ENCODE measurements around the gene MLEC.

Gene MLEC

GRCh38 chr12:120750806-120751205, 63.9 kb downstream of the MLEC start:
- no peak overlapping the region for H3K27ac ChIP-seq (ENCODE audit: low read depth, low read length)
- H3K27me3 ChIP-seq (ENCODE audit: control insufficient read depth, insufficient read depth, low read length): no peaks in the 10 kb centered on the region
- no peaks in the 10 kb centered on the region for H3K9me3 ChIP-seq (ENCODE audit: control insufficient read depth, insufficient read depth, low read depth, low read length)
- H3K36me3 ChIP-seq (ENCODE audit: control insufficient read depth, insufficient read depth, low read length): no peaks in the 10 kb centered on the region
- H3K4me3 ChIP-seq (ENCODE audit: low read depth, low read length): no peak overlapping the region
- H3K4me1 ChIP-seq (ENCODE audit: control insufficient read depth, insufficient read depth, low read length): no peaks in the 10 kb centered on the region
- H3K9ac ChIP-seq (ENCODE audit: low read length): no peak overlapping the region

DNA sequence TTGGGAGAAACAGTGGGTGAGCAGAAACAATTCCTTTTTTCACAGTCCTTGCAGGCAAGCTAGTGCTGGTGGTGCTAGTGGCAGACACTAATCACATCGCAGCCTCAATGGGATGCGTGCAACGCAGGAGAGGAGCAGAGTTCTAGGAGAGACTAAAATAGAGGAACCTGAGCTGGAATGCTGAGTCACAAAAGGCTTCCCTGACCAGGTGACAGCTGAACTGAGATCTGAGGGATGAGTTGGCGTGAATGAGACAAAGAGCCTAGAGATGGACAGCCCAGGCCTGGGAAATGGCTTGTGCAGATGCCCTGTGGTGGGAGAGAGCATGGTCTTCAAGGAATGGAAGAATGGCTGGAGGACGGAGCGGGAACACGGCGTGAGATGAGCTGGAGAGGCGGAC, 64.4 kb downstream of the MLEC start:
- Histone ChIP-seq H3K9ac (ENCODE audit: low read length) (no peak overlapping the region), H3K36me3 (ENCODE audit: control insufficient read depth, insufficient read depth, low read length) (no peaks in the 10 kb centered on the region), H3K9me3 (ENCODE audit: control insufficient read depth, insufficient read depth, low read depth, low read length) (no peaks in the 10 kb centered on the region)

More for the DNA sequence above, 64.4 kb downstream of the MLEC start:
- no peak overlapping the region for H3K4me3 ChIP-seq (ENCODE audit: low read depth, low read length)
- no peaks in the 10 kb centered on the region for H3K27me3 ChIP-seq (ENCODE audit: control insufficient read depth, insufficient read depth, low read length)
- no peak overlapping the region for H3K27ac ChIP-seq (ENCODE audit: low read depth, low read length)
- H3K4me1 ChIP-seq (ENCODE audit: control insufficient read depth, insufficient read depth, low read length): no peaks in the 10 kb centered on the region
